H9 (cell line): ENCODE results near the gene HIPK2. TPM values are rescaled to one million over a fixed set of nuclear protein-coding genes. Genes with fewer than 3 reads are reported as not detected.

Experiments
- DNase-seq: peaks from one replicate; pipeline ENCODE4 v3.0.0-alpha.2; 2017
- H2AFZ ChIP-seq: one replicate; pipeline ENCODE4 v1.6.1; 2013; ENCODE audit warnings: mild to moderate bottlenecking, low read length, control low read depth, moderate library complexity
- H2AK5ac ChIP-seq: 2 replicates; pipeline ENCODE4 v1.6.1; 2013; ENCODE audit warnings: low read length, control low read depth, mixed read lengths; ENCODE audit not compliant: insufficient read length
- H2BK120ac ChIP-seq: one replicate; pipeline ENCODE4 v1.6.1; 2013; ENCODE audit warnings: low read depth, mild to moderate bottlenecking, low read length, control low read depth, inconsistent platforms; ENCODE audit not compliant: poor library complexity, severe bottlenecking
- H2BK12ac ChIP-seq: 2 replicates; pipeline ENCODE4 v1.6.1; 2013; ENCODE audit warnings: low read length, control low read depth, mixed read lengths, low read depth; ENCODE audit not compliant: insufficient read length
- H2BK15ac ChIP-seq: 2 replicates; pipeline ENCODE4 v1.6.1; 2013; ENCODE audit warnings: low read depth, low read length, control low read depth
- H2BK20ac ChIP-seq: one replicate; pipeline ENCODE4 v1.6.1; 2013; ENCODE audit warnings: low read depth, mild to moderate bottlenecking, low read length, control low read depth, inconsistent platforms; ENCODE audit not compliant: poor library complexity, severe bottlenecking
- H2BK5ac ChIP-seq: 2 replicates; pipeline ENCODE4 v1.6.1; 2013; ENCODE audit warnings: low read length, control low read depth, mixed read lengths; ENCODE audit not compliant: insufficient read length
- H3K14ac ChIP-seq: 2 replicates; pipeline ENCODE4 v1.6.1; 2013; ENCODE audit warnings: low read length, control low read depth; ENCODE audit not compliant: insufficient read depth
- H3K18ac ChIP-seq: 2 replicates; pipeline ENCODE4 v1.6.1; 2013; ENCODE audit warnings: low read depth, mild to moderate bottlenecking, mixed read lengths, low read length, control low read depth; ENCODE audit not compliant: insufficient read length
- H3K23ac ChIP-seq: 2 replicates; pipeline ENCODE4 v1.6.1; 2013; ENCODE audit warnings: low read length, control low read depth, mixed read lengths, low read depth; ENCODE audit not compliant: insufficient read length
- H3K23me2 ChIP-seq: 2 replicates; pipeline ENCODE4 v1.6.1; 2013; ENCODE audit warnings: low read depth, mild to moderate bottlenecking, mixed read lengths, low read length, control low read depth; ENCODE audit not compliant: insufficient read length, poor library complexity, severe bottlenecking
- H3K27ac ChIP-seq: 2 replicates; pipeline ENCODE4 v1.5.1; 2013; ENCODE audit warnings: low read length, control low read depth, mixed read lengths, low read depth; ENCODE audit not compliant: insufficient read length
- H3K27me3 ChIP-seq: 2 replicates; pipeline ENCODE4 v1.6.1; 2013; ENCODE audit warnings: low read length, control low read depth, inconsistent platforms; ENCODE audit not compliant: insufficient read depth
- H3K4ac ChIP-seq: 2 replicates; pipeline ENCODE4 v1.6.1; 2013; ENCODE audit warnings: low read depth, mild to moderate bottlenecking, control low read depth, inconsistent platforms, low read length, moderate library complexity
- H3K4me1 ChIP-seq: 2 replicates; pipeline ENCODE4 v1.6.1; 2013; ENCODE audit warnings: low read length, control low read depth, inconsistent platforms; ENCODE audit not compliant: insufficient read depth
- H3K4me2 ChIP-seq: 2 replicates; pipeline ENCODE4 v1.6.1; 2013; ENCODE audit warnings: low read length, control low read depth, mixed read lengths; ENCODE audit not compliant: insufficient read length, insufficient read depth
- H3K56ac ChIP-seq: 2 replicates; pipeline ENCODE4 v1.6.1; 2013; ENCODE audit warnings: low read depth, mild to moderate bottlenecking, mixed read lengths, low read length, control low read depth; ENCODE audit not compliant: insufficient read length
- H3K79me1 ChIP-seq: 2 replicates; pipeline ENCODE4 v1.6.1; 2013; ENCODE audit warnings: low read depth, mild to moderate bottlenecking, moderate library complexity, low read length, control low read depth, inconsistent platforms; ENCODE audit not compliant: insufficient read depth, poor library complexity, severe bottlenecking
- H3K79me2 ChIP-seq: 2 replicates; pipeline ENCODE4 v1.6.1; 2013; ENCODE audit warnings: low read length, control low read depth, inconsistent platforms; ENCODE audit not compliant: insufficient read depth
- H3K9ac ChIP-seq: 2 replicates; pipeline ENCODE4 v1.6.1; 2013; ENCODE audit warnings: low read length, control low read depth, mixed read lengths; ENCODE audit not compliant: insufficient read length; ENCODE audit errors: extremely low read depth
- H3K9me3 ChIP-seq: one replicate; pipeline ENCODE4 v1.6.1; 2013; ENCODE audit warnings: low read depth, low read length, inconsistent platforms; ENCODE audit not compliant: control insufficient read depth
- H3T11ph ChIP-seq: one replicate; pipeline ENCODE4 v1.6.1; 2013; ENCODE audit warnings: mild to moderate bottlenecking, low read length, control low read depth, inconsistent platforms
- H4K20me1 ChIP-seq: one replicate; pipeline ENCODE4 v1.6.1; 2013; ENCODE audit not compliant: control insufficient read depth, insufficient read length, insufficient read depth
- H4K5ac ChIP-seq: 2 replicates; pipeline ENCODE4 v1.6.1; 2013; ENCODE audit warnings: low read depth, mild to moderate bottlenecking, mixed read lengths, low read length, control low read depth; ENCODE audit not compliant: insufficient read length
- H4K8ac ChIP-seq: replicated peaks from 2 replicates; pipeline ENCODE4 v1.6.1; 2013; ENCODE audit warnings: low read length, control low read depth, mixed read lengths, low read depth; ENCODE audit not compliant: insufficient read length
- H4K91ac ChIP-seq: 2 replicates; pipeline ENCODE4 v1.6.1; 2013; ENCODE audit warnings: low read depth, mild to moderate bottlenecking, moderate library complexity, mixed read lengths, low read length, control low read depth; ENCODE audit not compliant: insufficient read length
- H3K27ac Mint-ChIP-seq, 3 experiments: 2 replicates in 2 of 3; 3 replicates in 1 of 3; pipeline ENCODE4 v1.8.0; 2020 to 2021; ENCODE audit warnings: mixed read lengths in 3 of 3, mild to moderate bottlenecking in 1 of 3, moderate library complexity in 1 of 3
- H3K27me3 Mint-ChIP-seq: 2 replicates; pipeline ENCODE4 v1.8.0; 2021; ENCODE audit warnings: low read depth, mild to moderate bottlenecking, moderate library complexity, mixed read lengths
- H3K36me3 Mint-ChIP-seq, 3 experiments: 2 replicates in 2 of 3; 3 replicates in 1 of 3; pipeline ENCODE4 v1.8.0; 2020 to 2021; ENCODE audit warnings: low read depth in 3 of 3, mixed read lengths in 3 of 3; ENCODE audit not compliant: insufficient read depth in 1 of 3
- H3K4me1 Mint-ChIP-seq, 2 experiments: 2 replicates each; pipeline ENCODE4 v1.8.0; 2020; ENCODE audit warnings: mixed read lengths in 2 of 2
- H3K4me3 Mint-ChIP-seq, 2 experiments: 2 replicates in 1 of 2; 3 replicates in 1 of 2; pipeline ENCODE4 v1.8.0; 2020 to 2021; ENCODE audit warnings: mild to moderate bottlenecking in 2 of 2, mixed read lengths in 2 of 2, moderate library complexity in 1 of 2
- H3K9me3 Mint-ChIP-seq, 2 experiments: 2 replicates in 1 of 2; 3 replicates in 1 of 2; pipeline ENCODE4 v1.8.0; 2020; ENCODE audit warnings: mild to moderate bottlenecking in 2 of 2, mixed read lengths in 2 of 2, moderate library complexity in 1 of 2
- WGBS: extraction: QIAGEN DNeasy Blood & Tissue Kit; methylation state at CpG from one replicate; pipeline ENCODE4 v1.1.7; 2013; ENCODE audit warnings: missing lambda C conversion rate, low lambda C conversion rate, mixed read lengths; ENCODE audit not compliant: insufficient read length; ENCODE audit errors: extremely low coverage; 5-methylcytosine and 5-hydroxymethylcytosine counted together
- total RNA-seq: library from RNA; stranded (reverse); gene quantifications from 2 replicates; pipeline ENCODE4 v1.2.1, GENCODE V29; 2021
- TF ChIP-seq, protein P1 (sequence below): fragments of 200-600 bp; sonication (generic); conservative IDR thresholded peaks from 3 replicates; pipeline ENCODE4 v1.8.0; 2021; ENCODE audit warnings: antibody characterized with exemption, mild to moderate bottlenecking

HIPK2 gene
- total RNA-seq, 1 experiment from 2014 or later: 21.9 TPM

DNA sequence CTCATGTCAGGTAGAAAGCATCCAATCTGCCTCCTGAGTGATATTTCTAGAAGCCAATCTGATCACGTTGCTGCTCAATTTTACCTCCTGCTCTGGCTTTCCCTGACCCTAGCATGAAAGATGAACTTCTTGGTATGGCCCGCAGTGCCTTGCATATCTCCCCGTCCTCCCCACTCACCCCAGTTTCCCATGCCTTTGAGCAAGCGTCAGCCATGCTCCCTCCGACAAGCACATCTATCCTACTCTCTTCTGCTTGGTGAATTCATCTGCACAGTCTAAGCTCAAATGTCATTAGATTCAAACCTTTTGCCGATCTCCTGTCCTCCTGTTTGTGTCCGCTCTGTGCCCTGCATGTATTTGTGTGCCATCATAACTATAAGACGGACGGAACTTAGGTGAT is 45.1 kb upstream of the HIPK2 start:
- Histone ChIP-seq H3K79me1 (no peaks in the 10 kb centered on the region), H2AK5ac (no peak overlapping the region), H2BK12ac (no peak overlapping the region), H3K9ac (no peak overlapping the region), H2BK20ac (no peak overlapping the region), H3K9me3 (no peaks in the 10 kb centered on the region), H3T11ph (no peak overlapping the region), H3K27me3 (no peaks in the 10 kb centered on the region), H3K27ac (no peak overlapping the region), H4K20me1 (no peaks in the 10 kb centered on the region), H3K56ac (no peak overlapping the region), H2BK120ac (no peak overlapping the region), H3K18ac (no peak overlapping the region), H3K79me2 (no peaks in the 10 kb centered on the region), H4K8ac (no peak overlapping the region), H3K4me2 (no peak overlapping the region), H2BK5ac (no peak overlapping the region), H4K5ac (no peak overlapping the region), H4K91ac (no peak overlapping the region), H3K14ac (no peak overlapping the region; the same call in 1 of the 2 replicates), H3K4me1 (no peaks in the 10 kb centered on the region), H2AFZ (no peak overlapping the region), H3K23me2 (no peaks in the 10 kb centered on the region), H2BK15ac (no peak overlapping the region), H3K23ac (no peak overlapping the region), H3K4ac (no peak overlapping the region)
- TF ChIP-seq, protein P1, sequence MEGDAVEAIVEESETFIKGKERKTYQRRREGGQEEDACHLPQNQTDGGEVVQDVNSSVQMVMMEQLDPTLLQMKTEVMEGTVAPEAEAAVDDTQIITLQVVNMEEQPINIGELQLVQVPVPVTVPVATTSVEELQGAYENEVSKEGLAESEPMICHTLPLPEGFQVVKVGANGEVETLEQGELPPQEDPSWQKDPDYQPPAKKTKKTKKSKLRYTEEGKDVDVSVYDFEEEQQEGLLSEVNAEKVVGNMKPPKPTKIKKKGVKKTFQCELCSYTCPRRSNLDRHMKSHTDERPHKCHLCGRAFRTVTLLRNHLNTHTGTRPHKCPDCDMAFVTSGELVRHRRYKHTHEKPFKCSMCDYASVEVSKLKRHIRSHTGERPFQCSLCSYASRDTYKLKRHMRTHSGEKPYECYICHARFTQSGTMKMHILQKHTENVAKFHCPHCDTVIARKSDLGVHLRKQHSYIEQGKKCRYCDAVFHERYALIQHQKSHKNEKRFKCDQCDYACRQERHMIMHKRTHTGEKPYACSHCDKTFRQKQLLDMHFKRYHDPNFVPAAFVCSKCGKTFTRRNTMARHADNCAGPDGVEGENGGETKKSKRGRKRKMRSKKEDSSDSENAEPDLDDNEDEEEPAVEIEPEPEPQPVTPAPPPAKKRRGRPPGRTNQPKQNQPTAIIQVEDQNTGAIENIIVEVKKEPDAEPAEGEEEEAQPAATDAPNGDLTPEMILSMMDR: no peak
- Mint-ChIP-seq H3K36me3 (no peaks in the 10 kb centered on the region; a peak in 1 of 7 replicates), H3K4me3 (no peak overlapping the region), H3K27ac (no peak overlapping the region), H3K9me3 (no peaks in the 10 kb centered on the region; a peak in 1 of 5 replicates), H3K4me1 (0 out of 4 replicates have a peak, but pooled peaks cover 0 to 2% of the 10 kb centered on the region in 2 experiments), H3K27me3 (peaks cover 7% of the 10 kb centered on the region)
- no peak for DNase-seq
- no CpG with 5 or more reads among the region's 9 CpGs for WGBS
